Ureter (tissue), 1 donor: ENCODE data around the gene ARID1A. TPM values are rescaled to one million over a fixed set of nuclear protein-coding genes. Genes with fewer than 3 reads are reported as not detected.

Experiments used
- DNase-seq: peaks from one replicate; pipeline ENCODE4 v3.0.0-alpha.2; 2020; ENCODE audit warnings: low spot score
- total RNA-seq: library from RNA; stranded (reverse); gene quantifications from one replicate; pipeline ENCODE4 v1.2.4, GENCODE V29; 2023
- donor health status: DM: yes; HTN: yes; CAD: no.

The ARID1A gene
- total RNA-seq, 1 donor from 2014 or later, result 119 TPM

DNA sequence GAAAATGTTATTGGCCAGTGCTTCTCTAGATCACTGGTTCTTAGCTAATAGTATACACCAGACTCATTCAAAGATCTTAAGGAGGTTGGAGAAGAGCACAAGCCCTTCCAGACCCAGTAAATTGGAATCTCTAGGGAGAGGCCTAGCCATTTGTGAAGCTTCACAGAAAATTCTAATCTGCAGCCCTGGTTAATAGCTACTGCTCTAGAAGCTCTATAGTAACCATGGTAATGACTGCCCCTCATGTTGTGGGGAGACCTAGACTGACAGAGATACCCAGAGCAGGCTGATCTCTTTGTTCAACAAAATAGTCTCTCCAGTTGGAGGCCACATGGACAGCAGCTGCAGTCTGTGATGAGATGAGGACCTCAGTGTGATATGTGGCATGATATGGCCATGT is 31.7 kb downstream of the ARID1A start:
- DNase-seq, result no peak

DNA sequence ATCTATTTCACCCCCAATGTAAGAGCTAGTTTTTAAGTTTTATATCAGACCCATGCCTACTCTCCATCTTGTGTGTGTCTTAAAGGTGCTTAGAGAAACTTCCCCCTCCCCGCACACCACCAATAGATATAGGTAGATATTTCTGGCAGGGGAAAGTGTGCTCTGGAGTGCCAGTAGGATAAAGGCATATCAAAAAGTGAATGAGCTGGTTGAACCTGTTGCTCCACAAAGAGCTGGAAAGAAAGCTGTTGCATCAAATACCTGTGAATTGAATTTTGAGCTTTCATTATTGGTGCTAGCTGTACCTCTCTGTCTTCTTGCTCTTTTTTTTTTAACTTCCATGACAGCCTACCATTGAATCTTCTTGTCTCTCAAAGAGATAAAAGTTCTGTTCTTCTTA is 32.8 kb downstream of the ARID1A start:
- no peak for DNase-seq

DNA sequence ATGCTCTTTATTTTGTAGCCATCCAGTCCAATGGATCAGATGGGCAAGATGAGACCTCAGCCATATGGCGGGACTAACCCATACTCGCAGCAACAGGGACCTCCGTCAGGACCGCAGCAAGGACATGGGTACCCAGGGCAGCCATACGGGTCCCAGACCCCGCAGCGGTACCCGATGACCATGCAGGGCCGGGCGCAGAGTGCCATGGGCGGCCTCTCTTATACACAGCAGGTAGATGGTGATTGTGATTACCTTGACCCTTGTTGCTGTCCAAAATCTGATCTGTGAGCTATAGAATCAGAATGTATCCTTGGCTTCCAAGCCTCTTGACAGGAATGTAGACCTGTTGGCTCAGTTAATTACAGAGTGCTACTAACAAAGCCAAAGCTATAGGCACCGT is 33.8 kb downstream of the ARID1A start:
- DNase-seq, result no peak

DNA sequence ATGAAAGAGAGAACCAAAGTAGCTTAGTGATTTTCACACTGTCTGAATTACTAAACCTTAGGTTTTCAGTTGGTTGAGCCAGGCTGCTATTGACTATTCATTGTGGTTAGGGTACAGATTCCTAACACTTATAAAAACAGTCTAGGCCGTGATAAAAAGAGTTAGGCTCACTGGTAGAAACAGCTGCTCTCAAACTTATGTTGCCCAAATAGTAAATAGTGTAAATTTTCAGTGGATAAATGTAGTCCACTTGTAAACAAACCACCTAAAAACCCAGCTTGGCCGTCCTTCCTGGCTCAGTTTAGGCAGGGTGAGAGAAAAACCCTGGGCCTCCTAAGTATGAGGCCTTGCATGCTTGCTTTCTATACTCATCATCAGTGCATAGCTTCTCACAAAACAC is 34.9 kb downstream of the ARID1A start:
- DNase-seq, result no peak

DNA sequence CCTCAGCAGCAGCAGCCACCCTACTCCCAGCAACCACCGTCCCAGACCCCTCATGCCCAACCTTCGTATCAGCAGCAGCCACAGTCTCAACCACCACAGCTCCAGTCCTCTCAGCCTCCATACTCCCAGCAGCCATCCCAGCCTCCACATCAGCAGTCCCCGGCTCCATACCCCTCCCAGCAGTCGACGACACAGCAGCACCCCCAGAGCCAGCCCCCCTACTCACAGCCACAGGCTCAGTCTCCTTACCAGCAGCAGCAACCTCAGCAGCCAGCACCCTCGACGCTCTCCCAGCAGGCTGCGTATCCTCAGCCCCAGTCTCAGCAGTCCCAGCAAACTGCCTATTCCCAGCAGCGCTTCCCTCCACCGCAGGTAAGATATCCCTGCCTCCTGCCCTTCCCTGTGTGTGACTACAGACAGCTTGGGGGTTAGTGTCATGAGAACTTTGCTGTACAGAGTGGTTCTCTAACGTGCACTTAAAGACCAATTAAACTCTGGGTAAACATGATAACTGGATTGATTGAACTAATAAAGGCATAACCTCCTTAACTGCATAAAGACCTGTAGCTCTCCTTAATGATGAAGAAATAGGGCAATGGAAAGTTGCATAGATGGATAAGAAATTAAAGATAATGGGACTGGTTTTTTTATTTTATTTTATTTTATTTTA is 35.6 kb downstream of the ARID1A start:
- no peak for DNase-seq

DNA sequence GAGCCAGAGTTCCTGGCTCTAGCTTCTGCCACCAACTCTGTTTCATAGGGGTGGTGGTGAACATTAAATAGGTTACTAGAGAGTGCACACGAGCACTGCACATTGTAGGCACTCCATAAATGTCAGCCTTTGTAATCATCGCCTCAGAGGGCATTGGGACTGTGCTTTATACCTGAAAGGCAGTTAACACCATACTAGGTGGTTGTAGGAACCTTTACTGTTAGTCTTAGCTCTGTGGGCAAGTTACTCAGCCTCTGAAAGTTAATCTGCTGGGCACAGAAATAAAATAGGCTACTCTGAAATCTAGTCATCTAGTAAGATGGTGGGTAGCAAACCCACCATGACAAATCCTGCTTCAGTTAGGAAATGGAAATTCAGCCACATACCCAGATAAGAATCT is 37.6 kb downstream of the ARID1A start:
- DNase-seq, result no peak

DNA sequence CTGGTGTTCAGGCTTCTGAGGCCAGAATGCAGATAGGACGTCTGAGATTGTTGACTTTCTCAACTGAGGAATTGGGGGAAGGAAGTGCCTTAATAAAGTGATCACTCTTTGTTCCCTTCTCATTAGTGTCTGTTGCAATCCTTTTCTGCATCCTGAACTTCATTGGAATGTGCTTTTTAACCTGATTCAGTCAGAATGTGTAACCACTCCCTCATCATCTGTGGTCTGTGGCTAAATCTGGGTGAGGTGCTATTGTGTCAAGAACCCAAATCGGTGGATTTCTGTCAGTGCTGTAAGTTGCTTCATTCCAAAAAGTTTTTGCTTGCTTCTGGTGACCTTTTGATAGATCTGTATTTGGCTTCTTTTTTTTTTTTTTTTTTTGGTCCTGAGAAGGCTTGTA is 38.2 kb downstream of the ARID1A start:
- no peak for DNase-seq

DNA sequence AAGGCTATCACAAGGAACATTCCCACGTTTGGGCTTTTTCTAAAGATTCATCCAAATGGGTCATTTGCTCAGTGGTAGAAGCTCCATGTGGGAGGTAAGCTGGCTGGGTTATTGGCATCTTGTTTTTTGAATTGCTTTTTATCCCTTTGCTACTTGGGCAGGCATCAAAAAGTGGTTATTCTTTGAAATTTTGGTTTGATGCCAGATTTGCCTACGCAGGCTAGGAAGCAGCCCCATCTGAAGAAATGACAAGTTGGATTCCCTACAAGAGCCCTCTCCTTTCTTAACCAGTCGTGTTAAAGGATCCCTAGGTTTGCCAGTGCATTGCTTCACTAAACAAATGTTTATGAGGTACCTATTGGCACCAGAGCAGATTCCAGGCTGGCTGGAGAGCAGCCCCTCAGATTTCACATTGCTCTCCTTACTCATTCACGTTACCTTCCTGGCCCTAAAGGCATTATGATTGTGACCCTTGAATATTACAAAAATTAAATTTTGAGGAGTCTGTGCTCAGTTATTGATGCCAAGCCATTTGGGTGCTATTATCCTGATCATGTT is 38.8 kb downstream of the ARID1A start:
- no peak for DNase-seq

DNA sequence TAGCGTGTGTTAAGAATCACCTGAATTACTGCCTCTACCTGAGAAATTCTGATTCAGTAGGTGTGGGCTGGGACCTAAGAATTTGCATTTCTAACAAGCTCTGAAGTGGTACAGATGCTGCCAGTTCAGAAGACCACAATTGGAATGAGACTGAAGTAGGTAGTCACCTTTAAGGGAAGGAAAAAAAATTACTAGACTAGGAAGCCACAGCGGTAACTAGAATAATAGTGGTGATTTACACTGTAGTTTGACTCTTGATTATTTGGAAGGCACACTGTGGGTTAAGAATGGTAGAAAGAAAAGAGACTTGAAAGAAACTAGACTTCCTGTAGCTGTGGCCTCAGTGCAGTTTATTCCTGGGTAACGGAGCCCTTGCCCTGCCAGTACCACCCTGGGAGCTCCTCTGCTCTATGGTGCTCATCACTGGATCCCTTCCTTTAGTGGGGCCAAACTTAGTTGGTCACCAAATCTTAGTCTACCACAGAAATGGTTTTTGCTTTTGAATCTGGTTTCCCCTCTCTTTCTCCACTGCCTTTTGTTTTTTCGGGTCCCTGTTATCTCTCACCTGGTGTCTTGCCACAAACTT is 43.6 kb downstream of the ARID1A start:
- DNase-seq, result no peak

DNA sequence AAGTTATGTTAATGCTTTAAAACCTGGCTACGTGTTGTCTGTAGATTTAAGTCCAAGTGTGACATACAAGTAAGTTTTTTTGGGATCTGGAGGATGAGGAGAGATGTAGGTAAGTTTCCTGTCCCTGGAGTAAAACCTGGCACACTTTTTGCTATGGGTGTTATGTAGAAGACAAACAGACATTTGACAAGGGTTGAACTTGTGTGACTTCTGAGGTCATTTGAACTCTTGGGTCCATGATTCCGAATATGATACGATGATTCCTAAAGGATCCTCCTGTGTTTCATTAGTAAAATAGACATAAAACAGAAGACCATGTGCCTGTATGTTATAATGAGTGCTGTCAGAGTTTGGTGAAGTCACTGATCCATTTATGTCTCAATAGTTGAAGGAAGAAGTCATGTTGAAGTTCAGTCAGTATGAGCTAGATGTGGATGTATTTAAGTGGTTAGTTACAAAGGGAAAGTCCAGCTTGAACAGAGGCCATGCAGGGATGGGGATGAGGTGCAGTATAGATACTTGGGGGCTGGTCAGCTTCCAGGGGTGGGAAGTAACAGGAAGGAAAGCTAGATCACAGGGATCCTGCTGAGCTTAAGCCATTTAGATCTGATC is 44.3 kb downstream of the ARID1A start:
- DNase-seq, result no peak

DNA sequence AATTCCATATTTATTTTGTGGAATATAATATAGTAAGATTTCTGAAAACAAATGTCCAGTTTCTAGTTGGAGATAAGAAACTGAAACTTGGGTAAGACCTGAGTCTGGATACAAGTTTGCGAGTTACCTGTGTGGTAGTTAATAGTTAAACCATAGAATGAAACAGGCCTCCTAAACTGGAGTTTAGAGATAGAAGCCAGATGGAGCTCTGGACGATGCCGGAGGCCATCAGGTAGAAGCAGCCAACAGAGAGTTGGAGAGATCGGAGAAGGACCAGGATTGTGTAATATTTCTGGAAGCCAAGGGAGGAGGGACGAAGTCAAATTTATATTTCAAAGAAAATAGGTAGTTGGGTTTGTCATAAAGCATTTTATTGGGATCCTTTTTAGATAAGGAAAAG is 45.1 kb downstream of the ARID1A start:
- no peak for DNase-seq

DNA sequence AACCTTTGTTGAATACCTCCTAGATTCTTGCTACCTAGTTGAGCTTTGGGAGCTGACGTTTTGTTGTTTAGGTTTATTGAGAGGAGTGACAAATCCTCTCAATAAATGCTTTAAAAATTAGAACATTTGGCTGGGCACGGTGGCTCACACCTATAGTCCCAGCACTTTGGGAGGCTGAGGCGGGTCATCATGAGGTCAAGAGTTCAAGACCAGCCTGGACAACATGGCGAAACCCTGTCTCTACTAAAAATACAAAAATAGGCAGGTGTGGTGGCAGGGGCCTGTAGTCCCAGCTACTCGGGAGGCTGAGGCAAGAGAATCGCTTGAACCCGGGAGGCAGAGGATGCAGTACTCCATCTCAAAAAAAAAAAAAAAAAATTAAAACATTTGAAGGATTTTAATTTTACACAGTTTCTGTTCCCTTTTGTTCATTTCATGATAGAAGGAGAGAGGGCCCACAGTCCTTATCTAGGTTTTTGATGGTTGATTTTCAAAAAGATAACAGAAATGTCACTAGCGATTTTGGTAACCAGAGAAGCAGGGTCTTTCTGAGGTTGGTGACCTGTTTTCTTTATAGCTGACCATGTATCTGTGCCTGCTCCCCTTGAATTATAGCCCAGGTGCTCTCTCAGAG is 47.7 kb downstream of the ARID1A start:
- DNase-seq, result no peak

DNA sequence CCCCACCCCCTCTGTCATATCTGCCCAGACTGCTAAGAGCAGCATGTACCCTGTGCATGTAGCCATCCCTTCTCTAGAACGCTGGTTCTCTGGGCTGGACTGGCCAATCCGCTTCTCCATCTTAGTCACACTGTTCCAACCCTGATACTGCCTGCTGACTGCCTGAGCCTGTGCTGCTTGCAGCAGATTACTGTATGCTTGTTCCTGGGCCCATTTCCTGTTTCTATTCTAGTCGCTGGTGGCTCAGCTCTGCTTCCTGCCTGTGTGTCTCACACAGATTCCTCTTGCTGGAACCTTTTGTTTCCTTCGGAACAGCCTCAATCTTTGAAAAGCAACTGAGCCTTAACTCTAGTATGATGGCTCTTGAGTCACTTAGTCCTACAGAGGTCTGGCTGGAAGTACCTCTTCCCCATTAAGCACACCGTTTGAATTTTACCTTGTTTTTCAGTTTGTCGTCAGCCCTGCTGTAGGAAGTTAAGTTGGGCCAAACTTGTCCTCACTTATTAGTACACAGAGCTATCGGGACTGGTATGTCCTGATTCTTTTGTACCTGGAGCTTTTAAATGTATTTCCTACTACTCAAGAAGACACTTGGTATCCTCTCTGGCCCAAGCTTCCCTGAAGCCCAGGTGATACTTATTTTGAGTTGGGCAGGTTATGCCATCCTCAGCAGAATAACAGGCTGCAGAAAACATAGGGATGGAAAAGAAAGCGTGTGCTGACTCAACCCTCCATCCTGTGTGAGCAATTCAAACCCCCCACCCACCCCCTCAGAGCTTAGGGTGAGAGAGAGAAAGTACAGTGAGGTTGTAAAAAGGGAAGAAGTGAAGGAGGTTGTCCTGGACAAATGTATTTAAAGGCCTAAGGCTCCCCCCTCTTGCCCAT is 48.5 kb downstream of the ARID1A start:
- peak; percentile 67 for DNase-seq

DNA sequence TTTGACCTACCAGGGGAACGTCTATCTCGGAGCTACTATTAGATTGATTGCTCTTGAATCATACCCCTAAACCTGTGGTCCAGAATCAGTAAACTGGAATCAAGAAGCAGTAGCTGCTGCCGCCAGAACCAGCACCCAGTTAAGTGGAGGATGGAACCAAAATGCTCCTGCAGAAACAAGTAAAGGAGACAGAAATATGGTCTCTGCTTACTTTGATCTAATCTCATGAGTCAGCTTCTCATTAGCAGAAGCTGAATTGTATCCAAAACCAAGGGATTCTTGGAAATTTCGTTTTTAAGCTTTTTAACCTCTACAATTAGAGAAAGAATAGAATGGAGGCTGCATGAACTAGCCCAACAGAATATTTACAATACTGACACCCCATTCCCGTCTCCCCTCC is 49.4 kb downstream of the ARID1A start:
- no peak for DNase-seq

DNA sequence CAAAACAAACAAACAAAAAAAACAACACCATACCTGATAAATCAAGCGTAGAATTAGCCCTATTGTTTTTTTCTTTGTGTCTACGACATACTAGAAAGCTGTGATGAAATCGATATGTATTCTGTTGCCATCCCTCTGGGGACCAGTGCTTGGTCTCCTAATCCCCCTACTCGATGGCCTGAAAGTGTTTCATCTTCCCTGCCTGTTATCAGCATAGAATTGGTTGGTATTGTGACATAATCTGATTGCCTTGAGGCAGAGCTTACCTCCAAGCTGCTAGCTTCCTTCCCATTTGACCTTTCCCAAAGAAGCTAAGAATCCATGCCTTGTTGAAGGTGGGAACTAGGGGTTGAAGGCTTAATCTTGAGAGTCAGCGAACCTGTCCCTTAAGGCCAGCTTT is 51.2 kb downstream of the ARID1A start:
- DNase-seq, result no peak

DNA sequence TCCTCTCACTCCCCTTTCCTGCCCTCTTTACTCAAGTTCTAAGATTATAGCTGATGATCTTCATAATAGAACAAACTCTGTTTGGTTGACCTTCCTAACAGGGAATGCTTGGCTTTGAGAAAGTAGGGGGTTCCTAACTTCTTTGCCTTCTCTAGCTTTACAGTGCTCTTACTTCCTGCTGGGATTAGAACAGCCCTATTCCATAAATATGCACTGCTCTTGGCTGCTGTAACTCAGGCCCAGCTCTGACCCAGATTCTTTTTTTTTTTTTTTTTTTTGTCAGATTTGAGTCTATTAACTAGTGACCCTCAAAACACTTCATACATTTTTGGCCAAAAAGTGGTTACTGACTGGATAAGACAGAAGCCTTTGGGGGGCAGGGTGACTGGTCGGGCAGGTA is 52.5 kb downstream of the ARID1A start:
- no peak for DNase-seq

DNA sequence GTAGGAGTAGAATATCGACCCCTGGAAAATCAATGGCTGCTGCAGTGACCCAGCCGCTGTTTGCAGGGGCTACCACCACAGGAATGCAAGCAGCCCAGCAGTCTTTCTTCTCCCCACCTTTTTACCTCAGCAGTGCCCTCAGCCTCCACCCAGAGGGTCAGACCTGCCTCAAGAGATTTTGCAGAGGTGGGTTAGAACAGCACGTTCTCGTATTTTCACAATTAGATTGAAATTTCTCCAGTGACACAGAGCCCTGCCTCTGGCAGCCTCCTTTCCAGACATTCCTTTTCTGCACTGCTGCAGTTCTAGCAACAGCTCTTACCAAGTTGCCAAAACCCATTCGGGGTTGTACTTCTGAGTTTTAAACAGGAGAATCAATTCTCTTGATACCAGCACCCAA is 53.6 kb downstream of the ARID1A start:
- no peak for DNase-seq

DNA sequence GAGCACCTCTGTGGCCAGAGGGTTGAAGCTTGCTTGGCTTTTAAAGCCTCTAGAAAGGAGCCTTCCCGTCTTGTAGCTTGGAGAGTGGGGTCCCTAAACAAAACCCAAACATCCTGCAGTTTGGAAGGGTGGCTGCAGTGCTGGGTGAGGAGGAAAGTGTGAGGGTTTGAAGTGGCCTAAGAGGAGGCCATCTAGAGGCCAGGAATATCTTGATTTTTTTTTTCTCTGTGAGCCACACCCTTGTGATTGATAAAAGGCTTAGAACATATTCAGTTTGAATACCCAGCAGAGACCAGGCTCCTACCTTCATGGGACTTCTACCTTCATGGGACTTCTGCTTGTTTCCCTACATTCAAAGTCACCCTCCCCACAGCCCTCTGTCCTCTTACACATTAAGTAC is 54.6 kb downstream of the ARID1A start:
- no peak for DNase-seq

DNA sequence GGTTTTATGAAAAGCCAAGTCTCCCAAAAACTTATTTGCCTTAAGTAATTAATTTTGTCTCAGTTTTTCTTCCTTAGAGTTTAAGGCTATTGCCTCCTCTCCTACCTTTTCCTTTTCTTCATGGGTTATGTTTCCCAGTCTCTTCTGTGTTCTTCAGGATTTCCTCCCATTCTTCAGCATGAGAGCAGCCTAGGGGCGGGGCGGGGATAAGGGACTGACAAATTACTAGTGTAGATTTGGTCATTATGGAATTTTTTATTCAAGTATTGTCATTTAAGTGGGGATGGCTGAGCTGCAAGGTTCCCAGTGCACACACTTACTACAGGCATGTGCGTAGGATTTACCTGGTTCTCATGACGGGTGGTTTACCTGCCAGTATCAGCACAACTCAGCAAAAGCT is 56.7 kb downstream of the ARID1A start:
- DNase-seq, result no peak

DNA sequence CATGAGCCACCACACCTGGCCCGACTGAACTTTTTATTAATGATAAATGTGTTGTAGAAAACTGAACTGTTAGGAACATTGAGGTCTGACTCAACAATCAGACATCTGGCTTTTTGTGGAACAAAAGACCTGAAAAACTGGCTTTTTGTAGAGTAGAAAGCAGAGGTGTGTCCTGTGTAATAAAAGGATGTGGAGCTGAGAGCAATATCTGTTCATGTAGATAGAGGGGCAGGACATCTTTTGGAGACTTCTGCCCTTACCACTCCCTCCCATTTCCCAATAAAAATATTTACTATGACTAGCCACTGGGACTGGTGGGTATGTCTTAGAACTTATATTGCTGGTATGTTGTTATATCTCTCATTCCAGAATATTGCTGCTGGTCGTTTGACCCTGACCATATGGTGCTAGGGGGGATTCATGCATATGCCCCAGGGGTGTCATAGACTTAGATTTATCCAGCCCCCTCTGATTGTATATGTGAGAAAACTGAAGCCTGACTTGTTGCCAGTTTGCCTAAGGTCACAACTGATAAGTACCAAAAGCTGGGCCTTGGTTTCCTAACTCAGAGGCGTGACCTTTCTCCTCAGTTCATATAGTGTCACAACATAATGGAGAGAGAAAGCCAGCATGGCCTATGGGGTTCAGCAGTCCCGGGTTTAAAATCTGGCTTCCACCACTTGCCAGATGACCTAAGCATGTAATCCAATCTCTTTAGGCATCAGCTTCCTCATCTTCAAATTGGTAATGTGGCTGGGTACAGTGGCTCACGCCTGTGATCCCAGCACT is 58.5 kb downstream of the ARID1A start:
- DNase-seq, result no peak

DNA sequence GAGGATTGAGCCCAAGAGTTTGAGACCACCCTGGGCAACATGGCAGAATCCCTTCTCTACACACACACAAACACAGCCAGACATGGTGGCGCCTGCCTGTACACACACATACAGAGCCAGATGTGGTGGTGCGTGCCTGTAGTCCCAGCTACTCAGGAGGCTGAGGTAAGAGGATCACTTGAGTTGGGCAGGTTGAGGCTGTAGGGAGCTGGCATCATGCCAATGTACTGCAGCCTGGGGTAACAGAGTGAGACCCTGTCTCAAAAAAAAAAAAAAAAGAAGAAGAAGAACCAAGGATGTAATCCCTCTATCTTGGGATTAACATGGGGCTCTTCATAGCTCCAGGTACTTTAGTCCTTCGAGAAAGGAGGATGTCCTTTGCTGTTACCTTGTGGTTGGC is 62.5 kb downstream of the ARID1A start:
- DNase-seq, result no peak
